ENCODE data around the gene LAGE3.
A peak's percentile ranks its signal among the peaks of the same experiment; 100 is the strongest.

LAGE3 gene, protein sequence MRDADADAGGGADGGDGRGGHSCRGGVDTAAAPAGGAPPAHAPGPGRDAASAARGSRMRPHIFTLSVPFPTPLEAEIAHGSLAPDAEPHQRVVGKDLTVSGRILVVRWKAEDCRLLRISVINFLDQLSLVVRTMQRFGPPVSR

GRCh38 chrX:154478728-154479622, at the start of gene LAGE3:
TSS of gene LAGE3 (minus strand) at chrX:154479281. CDS start at chrX:154478915, 366 bp downstream.
- peak; percentile 87 to 91 for DNase-seq (ENCODE audit: low read depth in 2 of 2)

DNA sequence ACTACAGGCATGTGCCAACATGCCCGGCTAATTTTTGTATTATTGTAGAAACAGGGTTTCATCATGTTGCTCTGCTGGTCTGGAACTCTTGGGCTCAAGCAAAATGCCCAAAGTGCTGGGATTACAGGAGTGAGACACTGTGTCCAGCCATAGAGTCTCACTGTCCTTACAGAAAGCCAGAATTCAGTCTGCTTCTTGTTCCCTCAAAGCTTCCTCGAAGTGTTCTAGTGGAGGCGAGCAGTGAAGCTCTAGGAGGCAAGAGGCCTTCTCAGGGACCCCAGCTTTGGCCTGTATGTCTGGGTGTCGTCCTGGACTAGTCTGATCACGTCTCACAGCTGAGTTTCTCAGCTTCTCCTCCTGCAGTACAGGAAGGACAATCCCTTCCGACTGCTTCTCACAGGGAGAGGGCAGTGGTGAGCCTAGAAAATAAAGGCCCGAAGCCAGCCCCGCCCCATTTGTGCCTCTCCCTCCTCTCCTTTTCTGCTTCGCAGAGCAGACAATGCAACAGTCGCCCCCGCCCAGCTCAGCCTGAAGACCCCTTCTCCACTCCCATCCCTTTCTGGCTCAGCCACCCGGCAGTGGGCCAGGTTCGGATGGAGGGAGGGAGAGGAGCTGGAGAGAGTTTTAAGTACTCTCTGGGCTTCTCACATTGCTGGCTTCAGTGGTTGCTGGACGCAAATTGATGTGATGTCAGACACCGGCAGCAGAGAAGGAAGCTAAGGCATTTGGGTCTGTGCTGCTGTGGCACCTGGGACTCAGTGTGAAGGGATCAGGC, 48.0 kb upstream of the LAGE3 start:
- no peak for DNase-seq (ENCODE audit: low read depth in 2 of 2)

GRCh38 chrX:154525606-154526490, 46.8 kb upstream of the LAGE3 start:
- no peak for DNase-seq (ENCODE audit: low read depth in 2 of 2)

DNA sequence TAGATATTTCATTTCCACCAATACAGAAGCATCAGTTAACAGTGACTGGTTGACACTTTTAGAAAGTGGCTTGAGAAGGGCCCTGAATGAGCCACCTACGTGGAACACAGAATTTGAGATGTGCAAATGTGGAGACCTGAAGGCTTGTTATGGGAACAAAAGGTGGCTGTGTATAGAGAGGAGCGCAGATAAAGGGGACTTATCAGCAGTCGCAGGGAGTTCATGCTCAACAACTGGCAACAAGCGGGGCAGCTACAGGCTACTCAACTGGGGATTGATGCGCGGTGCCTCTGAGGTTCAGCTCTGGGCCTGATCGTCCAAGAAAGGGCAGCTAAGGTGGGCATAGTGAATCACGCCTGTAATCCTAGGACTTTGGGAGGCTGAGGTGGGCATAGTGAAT, 40.3 kb upstream of the LAGE3 start:
- no peak for DNase-seq (ENCODE audit: low read depth in 2 of 2)

- no peak for DNase-seq (ENCODE audit: low read depth in 2 of 2)
Observed at GRCh38 chrX:154517101-154517781, 38.2 kb upstream of the LAGE3 start.

- DNase-seq (ENCODE audit: low read depth in 2 of 2): no peak
Observed at GRCh38 chrX:154516656-154517100, 37.6 kb upstream of the LAGE3 start.

- peak; percentile 86 to 89 for DNase-seq (ENCODE audit: low read depth in 2 of 2)
Observed at GRCh38 chrX:154515966-154516655, 37.0 kb upstream of the LAGE3 start, which contains the start of gene FAM3A. TSS of gene FAM3A (minus strand) at chrX:154516232. CDS start at chrX:154515772, 460 bp downstream.

GRCh38 chrX:154515090-154515965, 36.2 kb upstream of the LAGE3 start:
- no peak for DNase-seq (ENCODE audit: low read depth in 2 of 2)

GRCh38 chrX:154513716-154514115, 34.6 kb upstream of the LAGE3 start:
- no peak for DNase-seq (ENCODE audit: low read depth in 2 of 2)

DNA sequence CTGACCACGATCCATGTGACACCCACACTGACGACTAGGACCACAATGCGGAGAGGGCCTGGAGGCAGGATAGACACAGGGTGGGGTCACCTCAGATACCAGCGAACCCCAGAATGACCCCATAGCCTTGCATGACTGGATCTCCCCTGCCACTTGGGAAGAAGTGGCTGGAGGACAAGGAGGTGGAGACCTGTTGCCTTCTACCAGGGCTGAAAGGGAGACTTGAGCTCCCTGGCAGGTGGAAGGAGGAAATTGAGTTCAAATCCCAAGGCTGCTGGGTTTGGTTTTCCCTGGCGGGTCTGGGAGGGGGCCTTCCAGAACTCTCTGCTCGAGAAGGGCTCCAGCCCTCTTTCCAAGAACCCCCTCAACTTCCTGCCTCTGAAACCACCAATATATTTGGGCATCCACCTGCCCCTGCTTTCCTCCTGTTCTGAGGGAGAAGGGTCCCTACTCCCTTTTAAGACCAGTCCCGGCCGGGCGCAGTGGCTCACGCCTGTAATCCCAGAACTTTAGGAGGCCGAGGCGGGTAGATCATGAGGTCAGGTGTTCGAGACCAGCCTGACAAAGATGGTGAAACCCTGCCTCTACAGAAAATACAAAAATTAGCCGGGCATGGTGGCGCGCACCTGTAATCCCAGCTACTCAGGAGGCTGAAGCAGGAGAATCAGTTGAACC, 33.9 kb upstream of the LAGE3 start:
- no peak for DNase-seq (ENCODE audit: low read depth in 2 of 2)

DNA sequence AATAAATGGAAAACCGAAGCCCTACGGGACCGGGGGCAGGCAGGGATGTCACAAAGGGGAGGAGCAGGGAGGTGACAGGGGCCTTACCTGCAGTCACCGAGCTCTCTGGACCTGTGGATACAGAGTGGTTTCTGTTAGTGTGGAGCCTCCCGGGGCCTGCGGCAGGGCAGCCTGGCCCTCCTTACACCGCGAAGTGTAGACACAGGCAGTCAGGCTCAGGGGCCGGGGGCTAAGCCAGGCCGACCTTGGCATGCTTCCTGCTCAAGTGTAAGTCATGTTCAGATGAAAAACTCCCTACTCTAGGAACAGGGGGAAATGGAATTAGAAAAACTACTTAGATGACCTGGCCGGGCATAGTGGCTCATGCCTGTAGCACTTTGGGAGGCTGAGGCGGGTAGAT, 32.7 kb upstream of the LAGE3 start:
- no peak for DNase-seq (ENCODE audit: low read depth in 2 of 2)

GRCh38 chrX:154509455-154509854, 30.4 kb upstream of the LAGE3 start:
- no peak for DNase-seq (ENCODE audit: low read depth in 2 of 2)

DNA sequence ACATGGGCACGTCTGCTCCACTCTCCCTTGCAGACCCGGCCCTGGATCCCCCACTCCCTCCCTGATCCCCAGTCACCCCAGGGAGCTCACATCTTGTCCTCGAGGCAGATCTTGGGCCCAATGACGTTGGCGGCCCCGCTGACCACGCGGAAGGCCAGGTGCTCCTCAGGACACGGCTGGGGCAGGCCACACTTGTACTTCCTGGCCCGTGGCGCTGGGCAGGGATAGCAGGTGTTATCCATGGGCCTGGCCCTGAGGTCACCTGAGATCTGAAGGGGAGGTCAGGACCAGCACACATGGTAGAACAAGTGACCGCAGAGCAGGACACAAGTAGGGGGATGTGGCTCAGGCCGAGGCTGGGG, 29.3 kb upstream of the LAGE3 start:
- no peak for DNase-seq (ENCODE audit: low read depth in 2 of 2)

DNA sequence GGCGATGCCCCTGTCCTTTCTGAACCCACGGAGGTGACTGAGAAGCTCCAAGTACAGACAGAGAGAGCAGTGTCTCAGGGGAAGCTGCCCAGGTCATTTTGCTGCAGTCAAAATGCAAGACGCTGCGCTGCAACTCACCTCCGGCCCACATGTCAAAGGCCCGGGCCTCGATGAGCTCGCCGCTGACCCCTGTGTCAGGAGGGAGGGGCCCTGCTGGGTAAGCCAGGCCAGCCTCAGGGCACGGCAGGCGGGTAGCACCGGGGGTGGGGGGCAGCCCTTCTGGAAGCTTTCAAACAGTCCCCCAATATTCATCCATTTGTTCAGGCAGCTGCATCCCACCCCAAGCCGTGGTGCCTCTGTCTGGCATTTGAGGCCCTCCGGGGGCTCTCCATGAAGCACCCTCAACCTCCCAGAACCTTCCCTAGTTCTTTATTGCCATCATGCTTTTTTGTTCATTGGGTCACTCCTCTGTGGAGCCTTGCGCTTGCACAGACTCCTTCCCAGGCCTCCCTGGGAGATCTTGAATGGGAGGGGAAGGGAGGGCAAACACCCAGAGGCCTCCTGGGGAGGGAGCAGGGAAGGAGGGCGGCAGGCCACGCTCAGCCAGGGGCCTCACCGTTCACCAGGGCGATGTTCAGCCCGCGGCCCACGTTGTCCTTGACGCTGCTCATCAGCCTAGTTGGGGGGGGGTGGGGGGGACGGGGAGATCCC, 28.7 kb upstream of the LAGE3 start:
- no peak for DNase-seq (ENCODE audit: low read depth in 2 of 2)

DNA sequence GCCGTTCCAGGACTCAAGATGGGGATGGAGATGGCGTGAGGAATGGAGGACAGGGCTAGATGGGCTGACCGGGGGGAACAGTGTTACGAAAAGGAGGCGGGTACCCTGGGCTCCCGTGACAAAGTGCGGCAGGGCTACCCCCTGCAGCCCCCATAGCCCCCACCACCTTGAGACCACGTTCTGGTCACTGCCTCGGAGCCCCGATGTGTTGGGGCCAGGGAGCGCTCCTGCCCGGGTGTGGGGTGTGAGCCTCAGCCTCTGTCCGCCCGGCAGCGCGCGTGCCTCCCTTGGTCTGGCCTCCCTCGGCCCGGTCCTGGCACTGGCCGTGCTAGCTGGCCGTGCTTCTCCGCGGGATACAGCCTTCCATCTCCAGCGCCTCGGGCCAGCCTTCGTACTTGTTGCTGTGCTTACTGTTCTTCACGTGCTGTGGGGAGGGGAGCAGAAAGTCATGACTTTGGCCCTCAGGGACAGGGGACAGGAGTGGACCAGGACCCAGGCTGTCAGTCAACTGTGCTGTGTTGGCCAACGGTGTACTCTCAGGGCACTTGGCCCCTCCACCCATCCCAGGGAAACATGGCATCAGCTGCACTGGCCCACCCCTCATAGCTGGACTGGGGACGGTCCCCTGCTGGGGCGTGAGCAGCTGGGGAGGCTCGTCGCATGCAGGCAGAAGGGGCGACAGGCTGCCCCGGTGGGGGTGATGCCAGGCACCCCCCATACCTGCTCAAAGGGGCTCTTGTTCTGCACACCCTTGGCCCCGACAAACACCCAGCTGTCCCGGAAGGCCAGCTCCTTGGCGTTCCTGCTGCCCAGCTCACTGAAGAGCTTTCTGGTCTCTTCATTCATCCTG, 27.6 kb upstream of the LAGE3 start:
- no peak for DNase-seq (ENCODE audit: low read depth in 2 of 2)

DNA sequence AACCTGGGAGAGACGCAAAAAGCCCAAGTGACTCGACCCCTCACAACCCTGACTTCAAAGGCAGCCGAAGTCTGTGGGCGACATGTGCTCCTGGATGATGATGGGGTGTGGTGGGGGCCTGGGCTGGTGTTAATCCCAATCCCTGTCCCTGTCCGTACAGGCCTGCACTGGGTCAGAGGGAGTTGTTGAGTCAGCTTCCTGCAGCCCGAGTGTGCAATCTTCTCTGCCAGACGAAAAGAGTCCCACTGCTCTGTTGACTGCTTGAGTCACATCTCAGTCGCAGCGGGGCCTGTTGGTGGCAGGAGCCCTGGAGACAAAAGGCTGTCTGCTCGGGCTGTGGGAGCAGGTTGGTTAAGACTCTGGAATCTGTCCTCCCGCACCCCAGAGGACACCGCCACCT, 26.7 kb upstream of the LAGE3 start:
- no peak for DNase-seq (ENCODE audit: low read depth in 2 of 2)

DNA sequence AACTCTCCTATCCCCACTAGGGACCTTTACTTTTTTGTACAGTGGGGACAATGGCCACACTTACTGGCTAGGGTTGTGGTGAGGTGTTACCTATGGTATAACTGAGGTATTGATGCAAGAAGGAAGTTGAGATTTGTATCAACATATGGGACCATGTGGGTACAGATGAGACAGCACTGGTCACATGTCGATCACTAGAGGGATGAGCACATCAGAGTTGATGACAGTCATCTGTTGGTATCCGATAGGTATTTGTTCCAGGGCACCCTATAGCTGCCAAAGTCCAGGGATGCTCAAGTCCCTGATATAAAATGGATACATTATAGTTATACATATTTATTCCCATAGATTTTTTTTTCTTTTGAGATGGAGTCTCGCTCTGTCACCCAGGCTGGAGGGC, 23.9 kb upstream of the LAGE3 start:
- no peak for DNase-seq (ENCODE audit: low read depth in 2 of 2)

Measured in stimulated activated CD4-positive, alpha-beta T cell treated with anti-CD3 and anti-CD28 coated beads, Interleukin-1b, Interleukin-23, amount 100 ng/mL, for 1 hour (primary cell).